HepG2 (cell line): Measurements from ENCODE around the gene MOK. TPM values are rescaled to one million over a fixed set of nuclear protein-coding genes. Genes with fewer than 3 reads are reported as not detected.

Experiments used
- AHR ChIP-seq: IDR thresholded peaks from 2 replicates; pipeline ENCODE4 v1.6.1; 2018; ENCODE audit warnings: missing genetic modification reagents, missing compliant biosample characterization
- ARNT2 ChIP-seq: sonication (generic); formaldehyde crosslinking; IDR thresholded peaks from 2 replicates; pipeline ENCODE4 v1.8.0; 2022; ENCODE audit warnings: mild to moderate bottlenecking, low read depth, missing genetic modification reagents, moderate library complexity
- CCDC6 ChIP-seq: sonication (generic); formaldehyde crosslinking; IDR thresholded peaks from 2 replicates; pipeline ENCODE4 v1.8.1; 2022; ENCODE audit warnings: mild to moderate bottlenecking, missing genetic modification reagents, moderate library complexity
- KDM2A ChIP-seq: sonication (generic); formaldehyde crosslinking; IDR thresholded peaks from 2 replicates; pipeline ENCODE4 v1.4.0; 2020; ENCODE audit warnings: low read depth, missing genetic modification reagents, borderline replicate concordance
- KDM5B ChIP-seq: sonication (generic); formaldehyde crosslinking; IDR thresholded peaks from 2 replicates; pipeline ENCODE4 v1.4.0; 2020; ENCODE audit warnings: missing genetic modification reagents, mild to moderate bottlenecking, borderline replicate concordance
- KLF6 ChIP-seq: IDR thresholded peaks from 2 replicates; pipeline ENCODE4 v1.8.0; 2016; ENCODE audit warnings: missing biosample characterization, missing genetic modification reagents
- NFE2L2 ChIP-seq: fragments of 150-350 bp; IDR thresholded peaks from 2 replicates; pipeline ENCODE4 v1.6.1; 2014; ENCODE audit warnings: low read length
- ZBTB3 ChIP-seq: sonication (generic); formaldehyde crosslinking; IDR thresholded peaks from 2 replicates; pipeline ENCODE4 v1.4.0; 2020; ENCODE audit warnings: low read depth, mild to moderate bottlenecking, moderate library complexity, missing genetic modification reagents, borderline replicate concordance
- ZFP90 ChIP-seq: sonication (generic); formaldehyde crosslinking; IDR thresholded peaks from 2 replicates; pipeline ENCODE4 v1.8.0; 2022; ENCODE audit warnings: missing genetic modification reagents, mild to moderate bottlenecking, inconsistent platforms, borderline replicate concordance
- ZMYM2 ChIP-seq: sonication (generic); formaldehyde crosslinking; IDR thresholded peaks from 2 replicates; pipeline ENCODE4 v1.8.0; 2022; ENCODE audit warnings: mild to moderate bottlenecking, missing genetic modification reagents
- ZNF234 ChIP-seq: sonication (generic); formaldehyde crosslinking; conservative IDR thresholded peaks from 2 replicates; pipeline ENCODE4 v1.5.1; 2020; ENCODE audit warnings: mild to moderate bottlenecking, missing genetic modification reagents
- ZNF253 ChIP-seq: sonication (generic); formaldehyde crosslinking; IDR thresholded peaks from 2 replicates; pipeline ENCODE4 v1.8.0; 2022; ENCODE audit warnings: mild to moderate bottlenecking, missing genetic modification reagents, borderline replicate concordance
- ZNF430 ChIP-seq: sonication (generic); formaldehyde crosslinking; IDR thresholded peaks from 2 replicates; pipeline ENCODE4 v1.9.0; 2021; ENCODE audit warnings: mild to moderate bottlenecking, missing genetic modification reagents
- ZNF550 ChIP-seq: sonication (generic); formaldehyde crosslinking; IDR thresholded peaks from 2 replicates; pipeline ENCODE4 v1.4.0; 2020; ENCODE audit warnings: mild to moderate bottlenecking, missing genetic modification reagents, borderline replicate concordance
- ZNF577 ChIP-seq: sonication (generic); formaldehyde crosslinking; IDR thresholded peaks from 2 replicates; pipeline ENCODE4 v1.4.0; 2020; ENCODE audit warnings: mild to moderate bottlenecking, low read depth, missing genetic modification reagents, borderline replicate concordance
- ZNF777 ChIP-seq: sonication (generic); formaldehyde crosslinking; IDR thresholded peaks from 2 replicates; pipeline ENCODE4 v1.4.0; 2020; ENCODE audit warnings: missing genetic modification reagents
- ZSCAN12 ChIP-seq: sonication (generic); formaldehyde crosslinking; IDR thresholded peaks from 2 replicates; pipeline ENCODE4 v1.9.0; 2021; ENCODE audit warnings: mild to moderate bottlenecking, missing genetic modification reagents
- polyA plus RNA-seq, 8 experiments: library from polyadenylated mRNA; depleted of rRNA in 3 of 8; stranded (reverse) in 7 of 8; unstranded in 1 of 8; fragments of >200 nt; fragmentation: Illumina TruSeq in 4 of 8; extraction: Trizol in 4 of 8; gene quantifications; 2 replicates each; pipeline versions ENCODE4 v1.2.1 to v1.2.3, GENCODE V29; 2011 to 2016; ENCODE audit warnings: low read depth in 4 of 8, missing spikeins in 1 of 8, mixed read lengths in 1 of 8; ENCODE audit not compliant: insufficient read depth in 1 of 8
- total RNA-seq, 5 experiments: library from RNA; depleted of rRNA; stranded (reverse); fragments of >200 nt; fragmentation: Illumina TruSeq; extraction: Trizol; gene quantifications; 2 replicates each; pipeline ENCODE4 v1.2.3, GENCODE V29; 2016; ENCODE audit warnings: low read depth in 1 of 5
- TF ChIP-seq, protein P1 (sequence below): sonication (generic); formaldehyde crosslinking; IDR thresholded peaks from 2 replicates; pipeline ENCODE4 v1.5.1; 2020; ENCODE audit warnings: mild to moderate bottlenecking, missing genetic modification reagents, borderline replicate concordance
- TF ChIP-seq, protein P2 (sequence below): sonication (generic); formaldehyde crosslinking; IDR thresholded peaks from 2 replicates; pipeline ENCODE4 v1.4.0; 2020; ENCODE audit warnings: missing genetic modification reagents
- TF ChIP-seq, protein P3 (sequence below): sonication (generic); formaldehyde crosslinking; IDR thresholded peaks from 2 replicates; pipeline ENCODE4 v1.5.1; 2020; ENCODE audit warnings: missing genetic modification reagents, mild to moderate bottlenecking, borderline replicate concordance
- TF ChIP-seq, protein P4 (sequence below): sonication (generic); formaldehyde crosslinking; IDR thresholded peaks from 2 replicates; pipeline ENCODE4 v1.4.0; 2020; ENCODE audit warnings: missing genetic modification reagents
- TF ChIP-seq, protein P5 (sequence below): sonication (generic); formaldehyde crosslinking; IDR thresholded peaks from 2 replicates; pipeline ENCODE4 v1.5.0; 2020; ENCODE audit warnings: missing genetic modification reagents

Gene MOK
- total and polyA plus RNA-seq, 2 of the 13 experiments (the other 11 are each of a cell fraction or from before 2014, with no cell fraction given) = 15.3 to 16.9 TPM

DNA sequence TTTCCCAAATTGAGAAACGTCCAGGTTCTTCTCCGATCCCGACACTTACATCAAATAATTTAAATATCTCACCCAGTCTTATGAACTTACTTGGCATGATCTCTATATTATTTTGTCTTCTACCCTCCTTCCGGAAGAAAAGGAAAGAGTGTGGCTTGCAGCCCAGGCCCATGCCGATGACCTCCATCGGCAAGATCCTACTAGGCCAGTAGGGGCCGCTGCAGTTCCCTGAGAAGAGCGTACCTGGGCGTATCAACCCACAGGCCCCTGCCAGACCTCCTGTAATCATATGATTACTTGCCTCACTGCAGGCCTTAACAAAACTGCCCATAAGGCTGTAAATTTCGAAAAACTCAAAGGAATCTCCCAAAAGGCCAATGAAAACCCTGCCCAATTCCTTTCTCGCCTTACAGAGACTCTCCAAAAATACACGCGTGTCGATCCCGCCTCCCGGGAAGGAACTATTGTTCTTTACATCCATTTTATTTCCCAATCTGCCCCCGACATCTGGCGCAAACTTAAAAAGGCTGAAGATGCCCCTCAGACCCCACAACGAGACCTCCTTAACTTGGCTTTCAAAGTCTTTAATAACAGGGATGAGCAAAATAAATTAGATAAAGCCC is 69.6 kb downstream of the MOK start (continued):
- TF ChIP-seq ZNF550 (no peak), ZNF234 (CRISPR knock-in tag) (no peak), ZNF777 (CRISPR knock-in tag) (no peak), ZMYM2 (no peak), ZSCAN12 (CRISPR knock-in tag) (no peak), KDM5B (CRISPR knock-in tag) (no peak), CCDC6 (CRISPR knock-in tag) (no peak), ZNF577 (CRISPR knock-in tag) (no peak), ZFP90 (no peak), NFE2L2 (no peak), ARNT2 (CRISPR knock-in tag) (no peak), ZBTB3 (no peak), AHR (CRISPR knock-in tag) (no peak), KDM2A (CRISPR knock-in tag) (peak; percentile 66; the same call in 1 of the 2 replicates), ZNF253 (no peak), ZNF430 (CRISPR knock-in tag) (no peak), KLF6 (CRISPR knock-in tag) (no peak)
- TF ChIP-seq, protein P1, sequence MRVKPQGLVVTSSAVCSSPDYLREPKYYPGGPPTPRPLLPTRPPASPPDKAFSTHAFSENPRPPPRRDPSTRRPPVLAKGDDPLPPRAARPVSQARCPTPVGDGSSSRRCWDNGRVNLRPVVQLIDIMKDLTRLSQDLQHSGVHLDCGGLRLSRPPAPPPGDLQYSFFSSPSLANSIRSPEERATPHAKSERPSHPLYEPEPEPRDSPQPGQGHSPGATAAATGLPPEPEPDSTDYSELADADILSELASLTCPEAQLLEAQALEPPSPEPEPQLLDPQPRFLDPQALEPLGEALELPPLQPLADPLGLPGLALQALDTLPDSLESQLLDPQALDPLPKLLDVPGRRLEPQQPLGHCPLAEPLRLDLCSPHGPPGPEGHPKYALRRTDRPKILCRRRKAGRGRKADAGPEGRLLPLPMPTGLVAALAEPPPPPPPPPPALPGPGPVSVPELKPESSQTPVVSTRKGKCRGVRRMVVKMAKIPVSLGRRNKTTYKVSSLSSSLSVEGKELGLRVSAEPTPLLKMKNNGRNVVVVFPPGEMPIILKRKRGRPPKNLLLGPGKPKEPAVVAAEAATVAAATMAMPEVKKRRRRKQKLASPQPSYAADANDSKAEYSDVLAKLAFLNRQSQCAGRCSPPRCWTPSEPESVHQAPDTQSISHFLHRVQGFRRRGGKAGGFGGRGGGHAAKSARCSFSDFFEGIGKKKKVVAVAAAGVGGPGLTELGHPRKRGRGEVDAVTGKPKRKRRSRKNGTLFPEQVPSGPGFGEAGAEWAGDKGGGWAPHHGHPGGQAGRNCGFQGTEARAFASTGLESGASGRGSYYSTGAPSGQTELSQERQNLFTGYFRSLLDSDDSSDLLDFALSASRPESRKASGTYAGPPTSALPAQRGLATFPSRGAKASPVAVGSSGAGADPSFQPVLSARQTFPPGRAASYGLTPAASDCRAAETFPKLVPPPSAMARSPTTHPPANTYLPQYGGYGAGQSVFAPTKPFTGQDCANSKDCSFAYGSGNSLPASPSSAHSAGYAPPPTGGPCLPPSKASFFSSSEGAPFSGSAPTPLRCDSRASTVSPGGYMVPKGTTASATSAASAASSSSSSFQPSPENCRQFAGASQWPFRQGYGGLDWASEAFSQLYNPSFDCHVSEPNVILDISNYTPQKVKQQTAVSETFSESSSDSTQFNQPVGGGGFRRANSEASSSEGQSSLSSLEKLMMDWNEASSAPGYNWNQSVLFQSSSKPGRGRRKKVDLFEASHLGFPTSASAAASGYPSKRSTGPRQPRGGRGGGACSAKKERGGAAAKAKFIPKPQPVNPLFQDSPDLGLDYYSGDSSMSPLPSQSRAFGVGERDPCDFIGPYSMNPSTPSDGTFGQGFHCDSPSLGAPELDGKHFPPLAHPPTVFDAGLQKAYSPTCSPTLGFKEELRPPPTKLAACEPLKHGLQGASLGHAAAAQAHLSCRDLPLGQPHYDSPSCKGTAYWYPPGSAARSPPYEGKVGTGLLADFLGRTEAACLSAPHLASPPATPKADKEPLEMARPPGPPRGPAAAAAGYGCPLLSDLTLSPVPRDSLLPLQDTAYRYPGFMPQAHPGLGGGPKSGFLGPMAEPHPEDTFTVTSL = no peak
- TF ChIP-seq, protein P2, sequence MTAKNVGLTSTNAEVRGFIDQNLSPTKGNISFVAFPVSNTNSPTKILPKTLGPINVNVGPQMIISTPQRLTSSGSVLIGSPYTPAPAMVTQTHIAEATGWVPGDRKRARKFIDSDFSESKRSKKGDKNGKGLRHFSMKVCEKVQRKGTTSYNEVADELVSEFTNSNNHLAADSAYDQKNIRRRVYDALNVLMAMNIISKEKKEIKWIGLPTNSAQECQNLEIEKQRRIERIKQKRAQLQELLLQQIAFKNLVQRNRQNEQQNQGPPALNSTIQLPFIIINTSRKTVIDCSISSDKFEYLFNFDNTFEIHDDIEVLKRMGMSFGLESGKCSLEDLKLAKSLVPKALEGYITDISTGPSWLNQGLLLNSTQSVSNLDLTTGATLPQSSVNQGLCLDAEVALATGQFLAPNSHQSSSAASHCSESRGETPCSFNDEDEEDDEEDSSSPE (CRISPR knock-in tag) = no peak
- TF ChIP-seq, protein P3, sequence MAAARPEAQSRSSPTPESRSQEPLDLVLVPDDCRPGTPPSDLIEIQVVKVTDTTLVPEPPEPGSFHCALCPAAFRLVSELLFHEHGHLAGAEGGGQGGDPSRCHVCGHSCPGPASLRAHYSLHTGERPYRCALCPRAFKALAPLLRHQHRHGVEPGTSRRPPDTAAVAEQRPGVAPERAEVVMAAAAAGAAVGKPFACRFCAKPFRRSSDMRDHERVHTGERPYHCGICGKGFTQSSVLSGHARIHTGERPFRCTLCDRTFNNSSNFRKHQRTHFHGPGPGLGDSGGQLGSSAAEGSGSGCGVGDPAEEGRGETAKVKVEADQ (CRISPR knock-in tag) = no peak
- TF ChIP-seq, protein P4, sequence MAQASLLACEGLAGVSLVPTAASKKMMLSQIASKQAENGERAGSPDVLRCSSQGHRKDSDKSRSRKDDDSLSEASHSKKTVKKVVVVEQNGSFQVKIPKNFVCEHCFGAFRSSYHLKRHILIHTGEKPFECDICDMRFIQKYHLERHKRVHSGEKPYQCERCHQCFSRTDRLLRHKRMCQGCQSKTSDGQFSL (CRISPR knock-in tag) = no peak
- TF ChIP-seq, protein P5, sequence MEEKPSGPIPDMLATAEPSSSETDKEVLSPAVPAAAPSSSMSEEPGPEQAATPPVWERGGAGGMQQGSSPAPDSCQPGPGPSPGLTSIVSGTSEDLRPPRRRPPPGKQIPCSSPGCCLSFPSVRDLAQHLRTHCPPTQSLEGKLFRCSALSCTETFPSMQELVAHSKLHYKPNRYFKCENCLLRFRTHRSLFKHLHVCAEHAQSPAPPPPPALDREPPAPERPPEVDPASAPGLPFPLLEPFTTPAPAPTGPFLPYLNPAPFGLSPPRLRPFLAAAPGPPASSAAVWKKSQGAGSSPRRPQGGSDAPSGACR = no peak
